HL-60 (cell line): ENCODE measurements around the gene LRP1B.

Experiments
- DNase-seq, 2 experiments: peaks; one replicate each; pipeline ENCODE4 v3.0.0-alpha.2; 2010 to 2020; ENCODE audit warnings: low read depth in 1 of 2, low spot score in 1 of 2
- H3K27ac ChIP-seq: fragments of 250-450 bp; sonication (Bioruptor Pico); replicated peaks from 2 replicates; pipeline ENCODE4 v1.5.1; 2020; ENCODE audit warnings: mild to moderate bottlenecking, moderate library complexity
- H3K27me3 ChIP-seq: fragments of 250-450 bp; sonication (Bioruptor Pico); 2 replicates; pipeline ENCODE4 v1.5.1; 2021; ENCODE audit warnings: mild to moderate bottlenecking, moderate library complexity; ENCODE audit not compliant: insufficient read depth, poor library complexity, severe bottlenecking
- H3K4me3 ChIP-seq: replicated peaks from 2 replicates; pipeline ENCODE4 v1.5.1; 2011; ENCODE audit warnings: mild to moderate bottlenecking, control low read depth, low read length; ENCODE audit not compliant: insufficient read depth
- GABPA ChIP-seq: IDR thresholded peaks from 2 replicates; pipeline ENCODE4 v1.6.1; 2012; ENCODE audit warnings: low read depth
- POLR2AphosphoS5 ChIP-seq: IDR thresholded peaks from 2 replicates; pipeline ENCODE4 v1.6.1; 2012; ENCODE audit warnings: low read depth
- SPI1 ChIP-seq: IDR thresholded peaks from 2 replicates; pipeline ENCODE4 v1.6.1; 2012; ENCODE audit warnings: low read depth, mild to moderate bottlenecking, borderline replicate concordance
- TF ChIP-seq, protein P1 (sequence below): IDR thresholded peaks from one replicate; pipeline ENCODE4 v1.5.1; 2011; ENCODE audit warnings: low read length, control low read depth, inconsistent platforms; ENCODE audit not compliant: insufficient read depth
- TF ChIP-seq, protein P2 (sequence below): IDR thresholded peaks from 2 replicates; pipeline ENCODE4 v1.6.1; 2012; ENCODE audit warnings: low read depth; ENCODE audit not compliant: insufficient replicate concordance

Gene LRP1B

DNA sequence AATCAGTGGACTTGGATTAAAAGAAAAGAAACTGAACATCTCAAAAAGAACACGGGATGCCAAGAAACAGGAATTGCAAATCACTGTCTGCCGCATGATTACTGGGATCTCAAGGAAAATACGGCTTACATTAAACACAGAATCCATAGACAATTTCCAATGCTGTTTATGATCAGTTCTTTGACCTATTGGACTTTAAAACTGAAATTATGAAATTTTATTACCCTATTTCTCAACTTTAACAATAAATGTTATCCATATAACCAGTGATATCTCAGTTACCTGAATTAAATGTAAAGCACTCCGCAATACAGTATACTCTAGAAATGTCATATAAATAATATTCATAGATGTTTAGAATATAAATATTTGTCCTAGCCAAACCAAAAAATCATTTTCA, 1793.8 kb downstream of the LRP1B start:
- no peak overlapping the region for H3K27ac ChIP-seq
- H3K27me3 ChIP-seq: no peaks in the 10 kb centered on the region
- TF ChIP-seq SPI1 (no peak), POLR2AphosphoS5 (no peak), GABPA (no peak)
- TF ChIP-seq, protein P1, sequence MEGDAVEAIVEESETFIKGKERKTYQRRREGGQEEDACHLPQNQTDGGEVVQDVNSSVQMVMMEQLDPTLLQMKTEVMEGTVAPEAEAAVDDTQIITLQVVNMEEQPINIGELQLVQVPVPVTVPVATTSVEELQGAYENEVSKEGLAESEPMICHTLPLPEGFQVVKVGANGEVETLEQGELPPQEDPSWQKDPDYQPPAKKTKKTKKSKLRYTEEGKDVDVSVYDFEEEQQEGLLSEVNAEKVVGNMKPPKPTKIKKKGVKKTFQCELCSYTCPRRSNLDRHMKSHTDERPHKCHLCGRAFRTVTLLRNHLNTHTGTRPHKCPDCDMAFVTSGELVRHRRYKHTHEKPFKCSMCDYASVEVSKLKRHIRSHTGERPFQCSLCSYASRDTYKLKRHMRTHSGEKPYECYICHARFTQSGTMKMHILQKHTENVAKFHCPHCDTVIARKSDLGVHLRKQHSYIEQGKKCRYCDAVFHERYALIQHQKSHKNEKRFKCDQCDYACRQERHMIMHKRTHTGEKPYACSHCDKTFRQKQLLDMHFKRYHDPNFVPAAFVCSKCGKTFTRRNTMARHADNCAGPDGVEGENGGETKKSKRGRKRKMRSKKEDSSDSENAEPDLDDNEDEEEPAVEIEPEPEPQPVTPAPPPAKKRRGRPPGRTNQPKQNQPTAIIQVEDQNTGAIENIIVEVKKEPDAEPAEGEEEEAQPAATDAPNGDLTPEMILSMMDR: no peak
- TF ChIP-seq, protein P2, sequence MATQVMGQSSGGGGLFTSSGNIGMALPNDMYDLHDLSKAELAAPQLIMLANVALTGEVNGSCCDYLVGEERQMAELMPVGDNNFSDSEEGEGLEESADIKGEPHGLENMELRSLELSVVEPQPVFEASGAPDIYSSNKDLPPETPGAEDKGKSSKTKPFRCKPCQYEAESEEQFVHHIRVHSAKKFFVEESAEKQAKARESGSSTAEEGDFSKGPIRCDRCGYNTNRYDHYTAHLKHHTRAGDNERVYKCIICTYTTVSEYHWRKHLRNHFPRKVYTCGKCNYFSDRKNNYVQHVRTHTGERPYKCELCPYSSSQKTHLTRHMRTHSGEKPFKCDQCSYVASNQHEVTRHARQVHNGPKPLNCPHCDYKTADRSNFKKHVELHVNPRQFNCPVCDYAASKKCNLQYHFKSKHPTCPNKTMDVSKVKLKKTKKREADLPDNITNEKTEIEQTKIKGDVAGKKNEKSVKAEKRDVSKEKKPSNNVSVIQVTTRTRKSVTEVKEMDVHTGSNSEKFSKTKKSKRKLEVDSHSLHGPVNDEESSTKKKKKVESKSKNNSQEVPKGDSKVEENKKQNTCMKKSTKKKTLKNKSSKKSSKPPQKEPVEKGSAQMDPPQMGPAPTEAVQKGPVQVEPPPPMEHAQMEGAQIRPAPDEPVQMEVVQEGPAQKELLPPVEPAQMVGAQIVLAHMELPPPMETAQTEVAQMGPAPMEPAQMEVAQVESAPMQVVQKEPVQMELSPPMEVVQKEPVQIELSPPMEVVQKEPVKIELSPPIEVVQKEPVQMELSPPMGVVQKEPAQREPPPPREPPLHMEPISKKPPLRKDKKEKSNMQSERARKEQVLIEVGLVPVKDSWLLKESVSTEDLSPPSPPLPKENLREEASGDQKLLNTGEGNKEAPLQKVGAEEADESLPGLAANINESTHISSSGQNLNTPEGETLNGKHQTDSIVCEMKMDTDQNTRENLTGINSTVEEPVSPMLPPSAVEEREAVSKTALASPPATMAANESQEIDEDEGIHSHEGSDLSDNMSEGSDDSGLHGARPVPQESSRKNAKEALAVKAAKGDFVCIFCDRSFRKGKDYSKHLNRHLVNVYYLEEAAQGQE: no peak
- H3K4me3 ChIP-seq: no peak overlapping the region
- DNase-seq: no peak

- Histone ChIP-seq H3K4me3 (no peak overlapping the region), H3K27me3 (no peaks in the 10 kb centered on the region), H3K27ac (no peak overlapping the region)
- no peak for DNase-seq
- no peak for TF ChIP-seq GABPA
- TF ChIP-seq, protein P2: no peak
- TF ChIP-seq POLR2AphosphoS5: no peak
- TF ChIP-seq, protein P1: no peak
- no peak for TF ChIP-seq SPI1
Observed at GRCh38 chr2:140316345-140316744, 1814.5 kb downstream of the LRP1B start.

GRCh38 chr2:140311905-140312304, 1818.9 kb downstream of the LRP1B start:
- no peak for DNase-seq
- Histone ChIP-seq H3K4me3 (no peak overlapping the region), H3K27ac (no peak overlapping the region), H3K27me3 (no peaks in the 10 kb centered on the region)
- no peak for TF ChIP-seq GABPA
- TF ChIP-seq, protein P2: no peak

- Histone ChIP-seq H3K4me3 (no peak overlapping the region), H3K27me3 (no peaks in the 10 kb centered on the region), H3K27ac (no peak overlapping the region)
- no peak for DNase-seq
- TF ChIP-seq, protein P1: no peak
- TF ChIP-seq GABPA: no peak
- TF ChIP-seq, protein P2: no peak
- TF ChIP-seq POLR2AphosphoS5: no peak
- TF ChIP-seq SPI1: no peak
Observed at GRCh38 chr2:140308706-140309105, 1822.1 kb downstream of the LRP1B start.
